WI38 (cell line): ENCODE results near the gene SREK1IP1.
A peak's percentile ranks its signal among the peaks of the same experiment; 100 is the strongest.

Experiments
- H3K4me3 ChIP-seq: 2 replicates; pipeline ENCODE4 v1.5.1; 2011; ENCODE audit warnings: low read depth, mild to moderate bottlenecking, control low read depth, low read length
- CTCF ChIP-seq: IDR thresholded peaks from 2 replicates; pipeline ENCODE4 v1.5.1; 2012; ENCODE audit warnings: low read depth, mild to moderate bottlenecking, control low read depth, low read length

The SREK1IP1 gene

GRCh38 chr5:64784451-64785025 lies 16.0 kb upstream of the SREK1IP1 start:
- H3K4me3 ChIP-seq = no peak overlapping the region
- TF ChIP-seq CTCF = peak; percentile 61

GRCh38 chr5:64775291-64775690 lies 6.8 kb upstream of the SREK1IP1 start:
- H3K4me3 ChIP-seq = no peak overlapping the region
- no peak for TF ChIP-seq CTCF

DNA sequence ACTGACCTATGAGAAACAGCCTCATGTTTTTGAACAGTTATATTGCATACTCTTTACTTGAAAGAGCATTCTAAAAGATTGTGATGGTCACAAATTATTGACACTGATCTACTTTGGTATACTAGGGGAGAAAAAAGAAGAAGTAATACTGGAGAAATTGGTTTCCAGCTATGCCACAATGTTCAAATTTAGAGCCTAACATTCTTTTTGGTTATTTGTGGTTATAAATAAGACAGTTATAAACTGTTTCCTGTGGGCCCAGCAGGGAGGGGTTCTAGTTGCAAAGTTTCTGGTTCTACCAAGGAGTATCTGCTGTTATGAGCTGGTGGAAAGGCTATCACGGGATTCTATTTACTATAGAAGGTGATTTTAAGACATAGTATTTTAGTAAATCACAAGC lies 5.0 kb upstream of the SREK1IP1 start:
- no peak overlapping the region for H3K4me3 ChIP-seq
- TF ChIP-seq CTCF = no peak

DNA sequence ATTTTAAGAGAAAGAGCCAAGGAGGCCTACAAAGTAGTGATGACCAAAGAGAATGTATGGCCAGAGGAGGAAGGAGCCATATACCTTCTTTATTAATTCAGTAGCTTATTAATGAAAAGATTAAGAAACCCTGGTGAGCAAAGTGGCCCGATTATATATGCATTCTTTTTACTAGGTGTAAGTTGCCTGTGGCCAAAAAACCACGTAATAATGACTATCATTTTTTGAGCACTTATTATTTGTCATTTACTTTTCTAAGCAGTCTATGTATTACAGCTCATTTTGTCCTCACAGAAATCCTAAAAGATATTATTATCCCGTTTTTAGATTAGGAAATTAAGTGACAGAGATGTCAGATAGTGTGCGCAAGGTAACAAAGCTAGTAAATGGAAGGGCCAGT lies 3.2 kb upstream of the SREK1IP1 start:
- no peak overlapping the region for H3K4me3 ChIP-seq
- TF ChIP-seq CTCF = no peak

- TF ChIP-seq CTCF = no peak
- peak overlapping the region; percentile 98 for H3K4me3 ChIP-seq
Observed at GRCh38 chr5:64769855-64770254, 1.4 kb upstream of the SREK1IP1 start.

- no peak for TF ChIP-seq CTCF
- H3K4me3 ChIP-seq = peak overlapping the region; percentile 98
Observed at GRCh38 chr5:64767959-64768357, 533 bp downstream of the SREK1IP1 start.

GRCh38 chr5:64766941-64767340 lies 1.6 kb downstream of the SREK1IP1 start:
- TF ChIP-seq CTCF = no peak
- H3K4me3 ChIP-seq = peak overlapping the region; percentile 98
